H1 (cell line): Measurements from ENCODE around the gene HACD2. TPM values are rescaled to one million over a fixed set of nuclear protein-coding genes. Genes with fewer than 3 reads are reported as not detected.

Source experiments
- CTCF ChIA-PET: fragments of 300-600 bp; sonication (Branson Sonifier 250); formaldehyde crosslinking; loops from one replicate; lab custom pipeline; 2021; ENCODE audit not compliant: partially characterized antibody; lab: Charles Lee
- POLR2A ChIA-PET: fragments of 300-600 bp; sonication (Branson Sonifier 250); formaldehyde crosslinking; loops from one replicate; lab custom pipeline; 2021; ENCODE audit warnings: inconsistent platforms; ENCODE audit not compliant: partially characterized antibody; lab: Charles Lee
- DNase-seq, 2 experiments: peaks; one replicate each; pipeline versions ENCODE4 v3.0.0 to v3.0.0-alpha.2; 2010 to 2022; ENCODE audit warnings: low spot score in 2 of 2, low read depth in 1 of 2, mixed read lengths in 1 of 2
- FAIRE-seq: peaks from 2 replicates; lab custom pipeline; 2011; peaks lifted over from hg19 to GRCh38; lab: Jason Lieb, UNC
- H2AFZ ChIP-seq: 2 replicates; pipeline ENCODE4 v1.8.1; 2012; ENCODE audit warnings: low read length, inconsistent platforms
- H2AK5ac ChIP-seq: 2 replicates; pipeline ENCODE4 v1.6.1; 2013; ENCODE audit warnings: low read depth, low read length
- H2BK120ac ChIP-seq: replicated peaks from 2 replicates; pipeline ENCODE3; 2013; ENCODE audit warnings: low read depth, low read length, inconsistent platforms
- H2BK12ac ChIP-seq: 2 replicates; pipeline ENCODE4 v1.6.1; 2013; ENCODE audit warnings: low read depth, low read length
- H2BK15ac ChIP-seq: 2 replicates; pipeline ENCODE4 v1.6.1; 2013; ENCODE audit warnings: low read length
- H2BK20ac ChIP-seq: 2 replicates; pipeline ENCODE4 v1.6.1; 2013; ENCODE audit warnings: low read length
- H2BK5ac ChIP-seq: 2 replicates; pipeline ENCODE4 v1.6.1; 2013; ENCODE audit warnings: low read depth, low read length
- H3K14ac ChIP-seq: 2 replicates; pipeline ENCODE4 v1.6.1; 2013; ENCODE audit warnings: inconsistent platforms; ENCODE audit not compliant: insufficient read length
- H3K18ac ChIP-seq: 2 replicates; pipeline ENCODE4 v1.6.1; 2013; ENCODE audit warnings: low read length; ENCODE audit errors: extremely low read depth
- H3K23ac ChIP-seq: 2 replicates; pipeline ENCODE4 v1.6.1; 2013; ENCODE audit warnings: inconsistent platforms; ENCODE audit not compliant: insufficient read length
- H3K23me2 ChIP-seq: 2 replicates; pipeline ENCODE4 v1.6.1; 2013; ENCODE audit warnings: low read depth, low read length
- H3K27ac ChIP-seq: 2 replicates; pipeline ENCODE4 v1.6.1; 2011; ENCODE audit warnings: low read depth, low read length, inconsistent platforms
- H3K27me3 ChIP-seq, 4 experiments: replicated peaks in 1 of 4; 1 replicate in 1 of 4; 2 replicates in 3 of 4; pipeline versions ENCODE4 v1.6.1 to v1.8.1; 2011 to 2013; ENCODE audit warnings: low read length in 3 of 4, mild to moderate bottlenecking in 3 of 4, inconsistent platforms in 2 of 4, mixed read lengths in 2 of 4, moderate library complexity in 1 of 4; ENCODE audit not compliant: control insufficient read depth in 3 of 4, insufficient read depth in 3 of 4; ENCODE audit errors: extremely low read depth in 1 of 4
- H3K36me3 ChIP-seq, 4 experiments: 2 replicates each; pipeline versions ENCODE4 v1.6.1 to v1.8.1; 2011 to 2013; ENCODE audit warnings: mild to moderate bottlenecking in 4 of 4, low read length in 3 of 4, moderate library complexity in 2 of 4, control low read depth in 1 of 4, inconsistent platforms in 1 of 4; ENCODE audit not compliant: insufficient read depth in 4 of 4, control insufficient read depth in 2 of 4
- H3K4ac ChIP-seq: replicated peaks from 2 replicates; pipeline ENCODE3; 2013; ENCODE audit warnings: low read length, low read depth, mixed read lengths, inconsistent platforms; ENCODE audit not compliant: insufficient read length
- H3K4me1 ChIP-seq, 4 experiments: replicated peaks in 1 of 4; 1 replicate in 1 of 4; 2 replicates in 3 of 4; pipeline versions ENCODE4 v1.6.1 to v1.8.1; 2011 to 2013; ENCODE audit warnings: low read length in 3 of 4, inconsistent platforms in 2 of 4, mixed read lengths in 1 of 4; ENCODE audit not compliant: insufficient read depth in 4 of 4, control insufficient read depth in 3 of 4
- H3K4me2 ChIP-seq, 2 experiments: 2 replicates each; pipeline versions ENCODE4 v1.6.1 to v1.8.1; 2011 to 2013; ENCODE audit warnings: low read depth in 2 of 2, low read length in 2 of 2, control low read depth in 1 of 2, inconsistent platforms in 1 of 2, mild to moderate bottlenecking in 1 of 2; ENCODE audit not compliant: insufficient read depth in 1 of 2
- H3K4me3 ChIP-seq, 4 experiments: fragments of 200-600, 300-600 bp in 1 of 4; sonication (generic), shearing (Covaris generic), sonication (Bioruptor Twin) in 1 of 4; 2 replicates each; pipeline versions ENCODE4 v1.5.1 to v1.8.1; 2011 to 2016; ENCODE audit warnings: low read length in 4 of 4, low read depth in 3 of 4, control low read depth in 2 of 4, inconsistent platforms in 2 of 4, mild to moderate bottlenecking in 2 of 4, mixed read lengths in 1 of 4, moderate library complexity in 1 of 4; ENCODE audit not compliant: insufficient read depth in 2 of 4; ENCODE audit errors: extremely low read depth in 1 of 4
- H3K56ac ChIP-seq: replicated peaks from 2 replicates; pipeline ENCODE3; 2013; ENCODE audit warnings: low read depth, mild to moderate bottlenecking, mixed read lengths, low read length, inconsistent platforms; ENCODE audit not compliant: insufficient read length
- H3K79me1 ChIP-seq: 2 replicates; pipeline ENCODE4 v1.6.1; 2013; ENCODE audit warnings: low read depth, low read length, control low read depth
- H3K79me2 ChIP-seq, 2 experiments: 2 replicates each; pipeline versions ENCODE4 v1.6.1 to v1.8.1; 2012 to 2013; ENCODE audit warnings: low read length in 2 of 2, mild to moderate bottlenecking in 2 of 2, inconsistent platforms in 1 of 2; ENCODE audit not compliant: insufficient read depth in 2 of 2, control insufficient read depth in 1 of 2
- H3K9ac ChIP-seq, 4 experiments: replicated peaks in 1 of 4; 1 replicate in 1 of 4; 2 replicates in 3 of 4; pipeline versions ENCODE4 v1.6.1 to v1.8.1; 2011 to 2013; ENCODE audit warnings: low read depth in 3 of 4, low read length in 3 of 4, control low read depth in 2 of 4, mild to moderate bottlenecking in 2 of 4, moderate library complexity in 2 of 4, inconsistent platforms in 1 of 4; ENCODE audit errors: extremely low read depth in 1 of 4
- H3K9me3 ChIP-seq, 2 experiments: 2 replicates each; pipeline versions ENCODE4 v1.6.1 to v1.8.1; 2012 to 2013; ENCODE audit warnings: mild to moderate bottlenecking in 2 of 2, moderate library complexity in 2 of 2, control low read depth in 1 of 2, inconsistent platforms in 1 of 2, low read depth in 1 of 2, low read length in 1 of 2, mixed read lengths in 1 of 2; ENCODE audit not compliant: insufficient read depth in 2 of 2
- H4K20me1 ChIP-seq, 2 experiments: replicated peaks in 1 of 2; 2 replicates each; pipeline versions ENCODE3 to v1.8.1; 2011 to 2013; ENCODE audit warnings: inconsistent platforms in 2 of 2, low read length in 2 of 2, mild to moderate bottlenecking in 1 of 2; ENCODE audit not compliant: insufficient read depth in 2 of 2, control insufficient read depth in 1 of 2
- H4K5ac ChIP-seq: 2 replicates; pipeline ENCODE4 v1.6.1; 2013; ENCODE audit warnings: low read length, low read depth, mixed read lengths, inconsistent platforms; ENCODE audit not compliant: insufficient read length
- H4K8ac ChIP-seq: 2 replicates; pipeline ENCODE4 v1.8.0; 2013; ENCODE audit warnings: mild to moderate bottlenecking, moderate library complexity, low read length, inconsistent platforms; ENCODE audit not compliant: insufficient read depth; ENCODE audit errors: extremely low read depth
- H4K91ac ChIP-seq: replicated peaks from 2 replicates; pipeline ENCODE3; 2013; ENCODE audit warnings: low read length, mixed read lengths, inconsistent platforms; ENCODE audit not compliant: insufficient read length
- BCL11A ChIP-seq, 2 experiments: IDR thresholded peaks; one replicate each; pipeline ENCODE4 v1.6.1; 2011; ENCODE audit warnings: low read depth in 2 of 2, low read length in 2 of 2, mild to moderate bottlenecking in 2 of 2
- BRCA1 ChIP-seq: IDR thresholded peaks from 2 replicates; pipeline ENCODE4 v1.6.1; 2012; ENCODE audit warnings: low read depth, low read length, improper control_type of control experiment
- CBX8 ChIP-seq: fragments of 300-800, 300-1000 bp; sonication (generic); IDR thresholded peaks from 2 replicates; pipeline ENCODE4 v1.7.1; 2016; ENCODE audit warnings: low read depth, low read length, borderline replicate concordance
- CHD1 ChIP-seq: IDR thresholded peaks from 2 replicates; pipeline ENCODE4 v1.6.1; 2012; ENCODE audit warnings: low read depth, low read length, improper control_type of control experiment
- EP300 ChIP-seq, 2 experiments: IDR thresholded peaks; 1 replicate in 1 of 2; 2 replicates in 1 of 2; pipeline ENCODE4 v1.6.1; 2011 to 2012; ENCODE audit warnings: low read depth in 2 of 2, low read length in 2 of 2, mild to moderate bottlenecking in 2 of 2, borderline replicate concordance in 1 of 2, inconsistent platforms in 1 of 2, moderate library complexity in 1 of 2
- HDAC6 ChIP-seq: IDR thresholded peaks from one replicate; pipeline ENCODE4 v1.7.1; 2012; ENCODE audit warnings: low read depth, mild to moderate bottlenecking, inconsistent platforms, low read length, moderate library complexity
- MAX ChIP-seq: IDR thresholded peaks from 2 replicates; pipeline ENCODE4 v1.6.1; 2012; ENCODE audit warnings: inconsistent platforms
- PHF8 ChIP-seq: fragments of 200-600 bp; sonication (generic); conservative IDR thresholded peaks from 2 replicates; pipeline ENCODE4 v1.7.1; 2012; ENCODE audit warnings: low read depth, mild to moderate bottlenecking, inconsistent platforms, low read length, moderate library complexity
- RAD21 ChIP-seq, 2 experiments: IDR thresholded peaks in 1 of 2; conservative IDR thresholded peaks in 1 of 2; 2 replicates each; pipeline ENCODE4 v1.6.1; 2011; ENCODE audit warnings: low read depth in 2 of 2, low read length in 2 of 2, improper control_type of control experiment in 1 of 2, inconsistent platforms in 1 of 2, mild to moderate bottlenecking in 1 of 2, moderate library complexity in 1 of 2
- RFX5 ChIP-seq: IDR thresholded peaks from 2 replicates; pipeline ENCODE4 v1.6.1; 2011; ENCODE audit warnings: low read depth, low read length, improper control_type of control experiment, borderline replicate concordance
- SRF ChIP-seq: IDR thresholded peaks from 2 replicates; pipeline ENCODE4 v1.6.1; 2011; ENCODE audit warnings: mild to moderate bottlenecking, low read depth, low read length, moderate library complexity
- TAF1 ChIP-seq: IDR thresholded peaks from 2 replicates; pipeline ENCODE4 v1.6.1; 2011; ENCODE audit warnings: mild to moderate bottlenecking, low read depth, low read length
- TEAD4 ChIP-seq: IDR thresholded peaks from 2 replicates; pipeline ENCODE4 v1.6.1; 2012; ENCODE audit warnings: low read depth, low read length, inconsistent platforms, mixed read lengths
- WGBS, 2 experiments: shearing (Covaris generic) in 1 of 2; methylation state at CpG; one replicate each; pipeline versions ENCODE4 v1.1.6 to v1.1.7; 2013 to 2015; ENCODE audit warnings: low lambda C conversion rate in 2 of 2, mixed read lengths in 2 of 2, inconsistent platforms in 1 of 2, low coverage in 1 of 2, missing lambda C conversion rate in 1 of 2; ENCODE audit not compliant: insufficient replicate concordance in 2 of 2, insufficient coverage in 1 of 2, insufficient read length in 1 of 2; ENCODE audit errors: extremely low coverage in 1 of 2, missing lambda C conversion rate in 1 of 2; 5-methylcytosine and 5-hydroxymethylcytosine counted together
- polyA plus RNA-seq, 7 experiments: library from polyadenylated mRNA; depleted of rRNA in 3 of 7; stranded (reverse) in 5 of 7; unstranded in 2 of 7; fragments of >200 nt in 5 of 7; fragments of 200-250 nt in 2 of 7; gene quantifications; 1 replicate in 5 of 7; 2 replicates in 1 of 7; 4 replicates in 1 of 7; pipeline versions ENCODE4 v1.2.1 to v1.2.3, GENCODE V29; 2011 to 2013; ENCODE audit warnings: missing spikeins in 2 of 7, mixed read lengths in 2 of 7
- total RNA-seq: library from RNA; stranded (reverse); fragmentation: NEBNext Ultra II Directional; extraction: Animal tissue kit (Norgen Biotek cat#: 25700); gene quantifications from 2 replicates; pipeline ENCODE4 v1.2.1, GENCODE V29; 2021

HACD2 gene
- total and polyA plus RNA-seq, 2 of the 8 experiments (the other 6 are each of a cell fraction or from before 2014, with no cell fraction given): 24.9 to 31.2 TPM

GRCh38 chr3:123491966-123492587 lies 92.8 kb downstream of the HACD2 start:
- H3K23ac ChIP-seq: no peak overlapping the region
- no peak overlapping the region for H4K5ac ChIP-seq
- no peaks in the 10 kb centered on the region for H3K23me2 ChIP-seq
- no peaks in the 10 kb centered on the region for H3K79me1 ChIP-seq
- no peak overlapping the region for H3K56ac ChIP-seq
- no peak overlapping the region for H2BK5ac ChIP-seq
- no peak overlapping the region for H3K4me3 ChIP-seq
- no peaks in the 10 kb centered on the region for H3K4me1 ChIP-seq
- no peak overlapping the region for H2BK20ac ChIP-seq
- H2BK15ac ChIP-seq: no peak overlapping the region
- H4K91ac ChIP-seq: no peak overlapping the region
- ChIA-PET POLR2A (no interaction called here), CTCF (interaction anchor here (0.6 to 3.4 kb wide), 7 partner anchors 16 to 163 kb away, joined by 3 to 48 read pairs (median 9); partner anchors contain the start of gene ADCY5)
- no peaks in the 10 kb centered on the region for H3K9me3 ChIP-seq
- DNase-seq (no peak), FAIRE-seq (no peak)
- H3K36me3 ChIP-seq: peaks cover 0 to 2% (median 0%) of the 10 kb centered on the region in 4 experiments; a peak in 1 of 8 replicates
- no peak overlapping the region for H4K8ac ChIP-seq
- no peak overlapping the region for H3K9ac ChIP-seq
- no peaks in the 10 kb centered on the region for H4K20me1 ChIP-seq
- no peak overlapping the region for H3K14ac ChIP-seq
- no peak overlapping the region for H2BK120ac ChIP-seq
- H3K27ac ChIP-seq: no peak overlapping the region
- no peak overlapping the region for H2AK5ac ChIP-seq
- no peak overlapping the region for H3K18ac ChIP-seq
- H3K4ac ChIP-seq: no peak overlapping the region
- H2AFZ ChIP-seq: no peak overlapping the region
- no peak overlapping the region for H3K4me2 ChIP-seq
- H3K27me3 ChIP-seq: no peaks in the 10 kb centered on the region
- no peaks in the 10 kb centered on the region for H3K79me2 ChIP-seq
- no peak overlapping the region for H2BK12ac ChIP-seq
- 82% methylated on average over 4 of the region's 4 CpGs; no CpG with 5 or more reads in 1 of the 2 experiments for WGBS, 2 experiments
- TF ChIP-seq PHF8: no peak
- no peak for TF ChIP-seq RFX5
- TF ChIP-seq TEAD4: no peak
- TF ChIP-seq CHD1: no peak
- TF ChIP-seq RAD21 (IDR thresholded peaks at IDR 0.05 in 1 of 2, conservative IDR thresholded peaks at IDR 0.05 in 1 of 2; ENCODE audit: low read depth in 2 of 2, low read length in 2 of 2): no peak
- TF ChIP-seq BCL11A (IDR thresholded peaks at IDR 0.05; ENCODE audit: low read depth in 2 of 2, low read length in 2 of 2): no peak
- no peak for TF ChIP-seq CBX8
- TF ChIP-seq TAF1: no peak
- no peak for TF ChIP-seq HDAC6
- TF ChIP-seq MAX: no peak
- TF ChIP-seq BRCA1: no peak
- no peak for TF ChIP-seq EP300 (IDR thresholded peaks at IDR 0.05; ENCODE audit: borderline replicate concordance in 1 of 2, low read depth in 2 of 2, low read length in 2 of 2)
- no peak for TF ChIP-seq SRF
